ENCODE data around the gene ETFRF1.

GRCh38 chr12:25190793-25191192 lies 4.2 kb upstream of the ETFRF1 start:
- TF ChIP-seq POLR2A (IDR thresholded peaks at IDR 0.05), result no peak
- no peak for TF ChIP-seq CTCF (IDR thresholded peaks at IDR 0.05 in 4 of 5, conservative IDR thresholded peaks at IDR 0.05 in 1 of 5)

Measured in gastrocnemius medialis (tissue), 4 donors.